Aorta (tissue), 5 donors: ENCODE data around the gene CTIF. TPM values are rescaled to one million over a fixed set of nuclear protein-coding genes. Genes with fewer than 3 reads are reported as not detected.

Experiments used
- ATAC-seq: fragments of 200-7000 bp; cut with Tn5 transposase; one replicate; pipeline ENCODE4 v1.9.1; 2022; ENCODE audit warnings: moderate library complexity; ENCODE audit not compliant: low FRiP score
- DNase-seq, 2 donors: peaks; one replicate each; pipeline ENCODE4 v3.0.0-alpha.2; 2020
- H3K27ac ChIP-seq, 2 donors: one replicate each; pipeline ENCODE4 v1.5.1; 2013; ENCODE audit warnings: low read length in 2 of 2, mild to moderate bottlenecking in 2 of 2, moderate library complexity in 2 of 2, control low read depth in 1 of 2, inconsistent platforms in 1 of 2, low read depth in 1 of 2
- H3K27me3 ChIP-seq, 2 donors: one replicate each; pipeline ENCODE4 v1.6.1; 2013; ENCODE audit warnings: control low read depth in 1 of 2, low read length in 1 of 2, mild to moderate bottlenecking in 1 of 2, moderate library complexity in 1 of 2; ENCODE audit not compliant: insufficient read depth in 2 of 2, control insufficient read depth in 1 of 2
- H3K36me3 ChIP-seq, 2 donors: one replicate each; pipeline ENCODE4 v1.6.1; 2013; ENCODE audit warnings: control low read depth in 1 of 2, low read length in 1 of 2, mild to moderate bottlenecking in 1 of 2; ENCODE audit not compliant: insufficient read depth in 2 of 2, control insufficient read depth in 1 of 2
- H3K4me1 ChIP-seq, 2 donors: one replicate each; pipeline ENCODE4 v1.6.1; 2013; ENCODE audit warnings: low read length in 2 of 2, control low read depth in 1 of 2, mild to moderate bottlenecking in 1 of 2, moderate library complexity in 1 of 2; ENCODE audit not compliant: insufficient read depth in 2 of 2, control insufficient read depth in 1 of 2
- H3K4me3 ChIP-seq, 2 donors: one replicate each; pipeline ENCODE4 v1.5.1; 2013; ENCODE audit warnings: low read length in 2 of 2, control low read depth in 1 of 2, mild to moderate bottlenecking in 1 of 2
- H3K9me3 ChIP-seq: one replicate; pipeline ENCODE4 v1.6.1; 2013; ENCODE audit warnings: mild to moderate bottlenecking, low read length; ENCODE audit not compliant: control insufficient read depth
- WGBS, 2 donors: extraction: QIAGEN DNeasy Blood & Tissue Kit; methylation state at CpG; one replicate each; pipeline ENCODE4 v1.1.7; 2013; 5-methylcytosine and 5-hydroxymethylcytosine counted together
- intact Hi-C, 2 donors: fragments of 100-400 bp; cut with DNase I; formaldehyde crosslinking; loops; one replicate each; pipeline versions ENCODE4 v1.14.2 to v1.15.0; 2022
- polyA plus RNA-seq, 2 donors: library from polyadenylated mRNA; stranded (reverse); fragments of 200-250 nt; gene quantifications; one replicate each; pipeline ENCODE4 v1.2.3, GENCODE V29; 2013
- total RNA-seq, 2 donors: library from RNA; stranded (reverse); fragmentation: NEBNext Ultra II Directional; extraction: Animal tissue kit (Norgen Biotek cat#: 25700); gene quantifications; one replicate each; pipeline ENCODE4 v1.2.1, GENCODE V29; 2021
- donor health status: healthy with polysubstance abuse.
- donor health status: Bipolar disorder and iron deficiency.
- donor health status: DM: no; HTN: no; CAD: no.
- donor health status: DM: no; HTN: no; CAD: no.
- donor health status: DM: yes; HTN: yes; CAD: no.

Gene CTIF
- total and polyA plus RNA-seq, 4 donors, result 14.4 to 113 (median 93.4) TPM

DNA sequence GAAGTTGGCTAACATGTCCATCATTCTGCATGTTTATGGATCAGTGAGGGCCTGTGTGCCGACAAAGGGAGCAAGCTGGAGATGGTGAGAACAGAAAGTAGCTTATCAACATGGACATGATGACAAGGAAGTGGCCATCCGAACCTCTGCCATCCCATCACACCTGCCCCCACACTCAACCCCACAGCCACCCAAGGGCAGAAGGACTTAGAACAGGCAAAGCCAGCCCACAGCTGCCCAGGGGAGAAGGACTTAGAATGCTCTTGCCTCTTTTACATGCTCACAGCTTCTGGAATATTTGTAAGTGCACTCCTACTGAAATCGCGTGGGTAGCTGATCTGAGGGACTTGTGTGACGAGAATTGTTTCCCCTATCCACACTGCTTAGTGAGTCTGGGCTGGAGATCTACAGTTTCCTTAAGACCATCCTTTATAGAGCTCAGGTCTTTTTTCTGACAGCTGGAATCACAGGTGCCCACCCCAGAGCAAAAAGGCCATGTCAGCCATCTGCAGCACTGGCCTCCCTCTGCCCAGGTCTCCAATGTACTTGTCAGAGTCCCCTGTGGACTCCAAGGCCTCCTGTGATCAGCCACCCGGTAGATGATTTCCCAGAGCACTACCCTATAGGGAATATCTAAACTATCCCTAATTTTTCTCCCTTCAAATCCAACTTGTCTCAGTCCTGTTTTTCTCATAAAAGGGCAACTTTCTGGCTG lies 257.8 kb downstream of the CTIF start:
- intact Hi-C loops, result no loop called here
- DNase-seq (peak; percentile 37 to 46), ATAC-seq (no peak)
- Histone ChIP-seq H3K27me3 (no peaks in the 10 kb centered on the region), H3K4me1 (peaks cover 0 to 2% of the 10 kb centered on the region in 2 donors), H3K4me3 (no peak overlapping the region), H3K27ac (no peak overlapping the region), H3K9me3 (no peaks in the 10 kb centered on the region), H3K36me3 (no peaks in the 10 kb centered on the region)
- WGBS, 2 donors, result 95 to 97% methylated on average over 6 of the region's 6 CpGs

DNA sequence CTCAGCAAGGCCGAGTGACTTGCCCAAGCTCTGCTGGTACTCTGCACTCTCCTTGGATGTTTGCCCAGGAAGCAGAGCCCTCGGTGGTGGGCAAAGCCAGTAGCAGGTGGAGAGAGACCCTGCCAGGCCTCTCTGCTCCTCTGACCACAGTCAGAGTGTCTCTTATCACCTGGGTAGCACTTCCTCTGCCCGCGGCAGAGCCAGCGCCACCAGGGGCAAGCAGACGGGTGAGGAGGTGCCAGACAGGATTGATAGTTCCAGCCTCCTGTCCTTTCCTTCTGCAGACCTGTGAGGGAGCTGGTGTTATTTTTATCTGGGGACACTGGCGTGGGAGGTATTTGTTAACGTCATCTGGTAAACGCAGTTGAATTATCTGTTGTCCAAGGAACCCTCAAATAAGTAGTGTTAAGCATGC lies 259.0 kb downstream of the CTIF start:
- DNase-seq, result peak; percentile 36 to 59
- Histone ChIP-seq H3K9me3 (no peaks in the 10 kb centered on the region), H3K27me3 (no peaks in the 10 kb centered on the region), H3K4me3 (no peak overlapping the region), H3K36me3 (no peaks in the 10 kb centered on the region), H3K27ac (peak overlapping the region in 1 of 2 donors; percentile 46), H3K4me1 (peaks cover 0 to 2% of the 10 kb centered on the region in 2 donors)
- no peak for ATAC-seq
- intact Hi-C loops, result no loop called here
- WGBS, 2 donors, result 29 to 31% methylated on average over 9 of the region's 9 CpGs

DNA sequence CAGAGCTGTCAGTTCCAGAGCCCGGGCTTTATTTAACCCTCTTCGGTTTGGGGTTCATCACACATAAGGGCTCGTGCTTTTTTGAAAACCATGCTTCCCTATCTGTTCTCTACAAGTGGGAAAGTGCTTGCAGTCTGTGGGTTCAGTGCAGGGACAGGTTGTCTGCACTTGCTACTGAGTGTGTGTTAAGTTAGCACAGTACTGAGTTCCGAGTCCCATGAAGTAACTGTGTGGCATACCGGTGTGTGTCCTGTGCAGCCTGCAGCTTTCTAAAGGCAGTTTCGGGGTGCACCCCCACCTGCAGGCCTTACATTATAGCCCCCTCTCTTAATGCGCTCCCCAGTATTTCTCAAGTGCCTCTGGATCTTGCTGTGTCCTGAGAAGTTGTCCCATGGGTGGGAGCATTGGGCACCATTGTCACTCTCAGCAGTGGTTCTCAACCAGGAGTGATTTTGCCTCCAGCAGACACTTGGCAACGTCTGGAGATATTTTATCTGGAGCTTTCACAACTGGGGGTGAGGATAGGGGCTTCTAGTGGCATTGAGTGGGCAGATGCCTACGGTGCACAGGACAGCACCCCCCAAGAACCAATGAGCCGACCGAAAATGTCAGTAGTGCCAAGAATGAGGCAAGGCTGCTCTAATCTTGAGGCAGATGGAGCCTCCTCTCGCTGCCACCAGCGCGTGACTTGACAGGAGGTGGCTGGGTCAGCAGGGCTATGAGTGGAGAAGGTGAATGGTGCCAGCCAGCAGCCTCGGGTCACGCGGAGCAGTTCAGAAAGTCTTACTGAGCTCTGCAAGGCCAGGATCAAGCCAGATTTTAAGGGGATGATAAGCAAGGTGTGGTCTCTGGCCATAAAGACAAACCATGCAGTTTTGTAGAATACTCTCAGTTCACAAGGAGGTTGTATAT lies 259.8 kb downstream of the CTIF start:
- no peaks in the 10 kb centered on the region for H3K36me3 ChIP-seq
- H3K27me3 ChIP-seq, result no peaks in the 10 kb centered on the region
- 75 to 82% methylated on average over 17 of the region's 17 CpGs for WGBS, 2 donors
- no peaks in the 10 kb centered on the region for H3K9me3 ChIP-seq
- ATAC-seq, result no peak
- H3K4me1 ChIP-seq, result peaks cover 0 to 2% of the 10 kb centered on the region in 2 donors
- H3K27ac ChIP-seq, result no peak overlapping the region
- H3K4me3 ChIP-seq, result no peak overlapping the region
- peak; percentile 52 to 71 for DNase-seq
- intact Hi-C loops, result no loop called here

DNA sequence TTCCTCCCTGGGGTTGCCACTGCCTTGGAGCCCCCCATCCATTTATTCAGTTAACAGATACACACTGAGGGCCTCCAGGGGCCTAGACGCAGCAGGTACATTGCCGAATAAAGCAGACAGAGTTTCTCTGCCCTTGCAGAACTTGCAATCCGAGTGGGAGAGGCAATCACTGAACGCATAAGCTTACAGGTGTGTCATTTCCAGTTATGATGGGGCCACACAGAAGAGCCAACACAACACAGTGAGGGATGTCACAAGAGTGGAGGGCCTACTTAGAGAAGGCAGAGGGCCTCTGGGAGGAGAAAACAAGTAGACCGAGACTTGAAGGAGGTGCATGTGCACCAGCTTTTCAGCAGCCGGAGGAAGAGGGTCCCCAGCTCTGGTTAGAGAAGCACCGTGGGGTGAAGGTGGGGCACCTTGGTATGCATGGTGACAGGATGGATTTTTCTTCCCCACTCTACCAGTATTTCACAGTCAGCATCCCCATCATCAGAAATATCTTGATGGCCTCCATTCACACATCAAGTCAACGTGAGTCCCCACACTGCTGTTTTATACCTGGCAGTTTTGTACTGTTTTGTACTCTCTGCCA lies 261.0 kb downstream of the CTIF start:
- DNase-seq (peak; percentile 24), ATAC-seq (no peak)
- Histone ChIP-seq H3K9me3 (no peaks in the 10 kb centered on the region), H3K36me3 (no peaks in the 10 kb centered on the region), H3K4me1 (peaks cover 0 to 2% of the 10 kb centered on the region in 2 donors), H3K27ac (no peak overlapping the region), H3K27me3 (no peaks in the 10 kb centered on the region), H3K4me3 (no peak overlapping the region)
- intact Hi-C loops, result no loop called here
- 96% methylated on average over 8 of the region's 8 CpGs for WGBS, 2 donors

DNA sequence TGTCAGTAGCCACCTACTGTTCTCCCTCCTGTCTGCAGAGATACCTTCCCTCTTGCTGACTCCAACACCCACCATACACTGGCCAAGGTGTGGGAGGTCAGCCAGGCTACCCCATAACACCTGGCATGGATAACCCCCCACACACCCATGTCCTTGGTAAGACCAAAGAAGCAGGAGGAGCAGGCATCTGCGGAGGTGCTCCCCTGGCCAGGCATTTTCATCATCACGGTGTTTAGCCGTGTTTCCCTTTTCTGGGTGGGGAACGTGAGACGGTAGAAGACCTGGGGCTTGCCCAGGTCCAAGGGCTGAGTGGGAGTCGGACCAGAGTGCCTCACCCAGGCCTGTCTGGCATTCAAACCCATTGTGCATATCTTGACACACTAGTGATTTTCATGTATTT lies 261.6 kb downstream of the CTIF start:
- peak overlapping the region in 1 of 2 donors; percentile 38 for H3K27ac ChIP-seq
- H3K4me3 ChIP-seq, result no peak overlapping the region
- peaks cover 0 to 2% of the 10 kb centered on the region in 2 donors for H3K4me1 ChIP-seq
- DNase-seq (peak; percentile 44), ATAC-seq (no peak)
- no peaks in the 10 kb centered on the region for H3K36me3 ChIP-seq
- 36 to 37% methylated on average over 6 of the region's 6 CpGs for WGBS, 2 donors
- H3K27me3 ChIP-seq, result no peaks in the 10 kb centered on the region
- intact Hi-C loops, result no loop called here
- no peaks in the 10 kb centered on the region for H3K9me3 ChIP-seq

DNA sequence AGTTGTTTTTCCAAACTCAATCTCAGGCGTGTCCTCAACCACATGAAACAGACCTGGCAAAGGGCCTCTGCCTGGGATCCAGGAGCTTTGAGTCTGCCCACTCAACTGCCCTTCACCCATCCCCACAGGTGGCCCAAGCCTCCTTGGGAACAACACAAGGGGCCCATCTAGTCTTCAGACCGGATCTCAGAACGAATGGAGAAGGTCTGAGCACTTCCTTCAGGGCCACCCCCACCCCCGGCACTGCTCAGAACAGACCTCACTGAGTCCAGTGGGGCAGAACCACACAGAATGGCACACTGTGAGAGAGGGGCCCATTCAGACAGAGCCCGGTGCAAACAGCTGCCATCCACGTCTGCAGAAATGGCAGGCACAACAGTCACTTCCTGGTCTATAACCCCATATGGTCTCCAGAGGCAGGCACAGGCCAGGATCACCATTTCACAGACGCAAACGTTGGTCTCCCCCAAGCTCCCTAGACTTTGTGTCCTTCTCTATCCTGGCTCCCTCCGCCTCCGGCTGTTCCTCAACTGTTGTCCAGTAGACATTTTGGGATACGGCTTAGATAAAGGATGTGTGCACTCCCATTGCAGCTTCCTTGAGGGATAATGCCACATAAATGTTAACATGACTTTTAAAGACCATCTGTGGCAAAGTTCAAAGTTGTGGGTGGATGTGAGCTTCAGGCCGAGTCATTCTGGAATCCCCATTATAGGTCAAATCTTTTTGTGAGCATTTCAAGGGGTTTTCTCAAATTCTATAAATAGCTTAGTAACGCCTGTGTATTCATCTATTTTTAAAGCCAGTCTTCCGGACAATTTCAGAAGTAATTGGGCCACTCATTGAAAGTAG lies 262.3 kb downstream of the CTIF start:
- DNase-seq, result peak; percentile 45 to 62
- H3K9me3 ChIP-seq, result no peaks in the 10 kb centered on the region
- H3K4me3 ChIP-seq, result no peak overlapping the region
- H3K27ac ChIP-seq, result peak overlapping the region; percentile 16 to 72
- WGBS, 2 donors, result 47 to 48% methylated on average over 14 of the region's 14 CpGs
- no peaks in the 10 kb centered on the region for H3K27me3 ChIP-seq
- intact Hi-C loops, result no loop called here
- H3K4me1 ChIP-seq, result peaks cover 0 to 4% of the 10 kb centered on the region in 2 donors
- no peaks in the 10 kb centered on the region for H3K36me3 ChIP-seq
- no peak for ATAC-seq

DNA sequence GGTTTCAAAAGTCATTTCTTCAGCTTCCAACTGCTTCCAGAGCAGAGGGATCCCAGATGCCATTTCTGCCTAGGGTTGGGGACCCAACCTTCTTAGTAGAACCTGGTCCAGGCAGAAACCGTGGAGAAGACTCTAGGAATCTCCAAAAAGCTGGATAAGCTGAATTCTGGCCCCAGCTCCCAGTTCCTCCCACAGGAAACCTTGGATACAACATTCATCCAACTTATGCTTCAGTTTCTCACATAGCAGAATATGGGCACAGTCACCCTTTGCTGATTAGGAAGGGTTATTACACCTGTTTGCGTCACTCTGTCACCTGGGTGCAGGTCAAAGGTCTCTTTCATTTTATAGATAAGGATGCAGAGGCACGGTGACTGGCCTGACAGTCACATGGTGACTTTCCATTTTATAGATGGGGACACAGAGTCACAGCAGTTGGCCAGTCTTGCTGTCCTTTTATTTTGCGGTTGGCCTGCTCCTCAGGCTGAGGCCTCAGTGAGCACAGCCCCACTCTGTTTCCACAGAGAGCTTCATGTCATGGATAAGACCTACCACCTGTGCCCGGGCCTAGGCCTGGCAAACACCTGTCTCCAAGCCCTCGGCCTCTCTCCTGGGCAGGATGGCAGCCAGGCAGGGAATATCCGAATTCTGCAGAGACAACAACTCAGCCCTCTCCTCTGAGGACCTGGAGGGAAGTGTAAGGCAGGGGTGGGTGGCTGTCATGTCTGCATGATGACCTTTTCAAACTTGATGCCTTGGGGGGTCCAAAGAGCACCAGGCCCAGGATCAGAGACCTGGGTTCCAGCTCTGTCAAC lies 263.1 kb downstream of the CTIF start:
- ATAC-seq (no peak), DNase-seq (peak; percentile 19 to 58)
- Histone ChIP-seq H3K4me1 (peaks cover 0 to 4% of the 10 kb centered on the region in 2 donors), H3K9me3 (no peaks in the 10 kb centered on the region), H3K27ac (peak overlapping the region; percentile 16 to 72), H3K27me3 (no peaks in the 10 kb centered on the region), H3K4me3 (no peak overlapping the region), H3K36me3 (no peaks in the 10 kb centered on the region)
- intact Hi-C loops, result no loop called here
- 72 to 77% methylated on average over 7 of the region's 7 CpGs for WGBS, 2 donors
